ENCODE data around the gene PBX1.
A peak's percentile ranks its signal among the peaks of the same experiment; 100 is the strongest.

The PBX1 gene

DNA sequence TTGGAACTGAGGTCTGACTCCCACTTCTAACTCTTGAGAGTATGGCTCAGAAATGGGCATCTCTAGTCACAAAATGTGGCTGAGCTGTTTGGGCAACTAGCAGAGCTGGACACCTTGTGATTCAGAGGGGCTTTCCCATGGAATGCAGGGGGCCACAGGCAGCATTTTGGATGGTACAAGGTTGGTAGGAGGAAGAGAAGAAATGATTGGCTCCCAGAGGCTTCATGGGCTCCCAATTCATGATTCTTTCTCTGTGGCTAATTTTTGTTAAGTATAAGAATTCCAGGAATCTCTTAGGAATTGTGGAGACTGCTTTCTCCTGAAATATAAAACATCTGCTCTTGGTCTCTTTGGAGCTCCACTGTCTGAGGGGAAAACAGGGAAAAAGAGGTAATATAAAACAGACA lies 49.7 kb downstream of the PBX1 start:
- no peak overlapping the region for H3K9ac ChIP-seq (ENCODE audit: low read depth, low read length)
- H3K4me3 ChIP-seq (ENCODE audit: low read length): no peak overlapping the region
- H3K9me3 ChIP-seq (ENCODE audit: insufficient read depth, low read depth, low read length): no peaks in the 10 kb centered on the region
- peaks cover 77% of the 10 kb centered on the region for H3K4me1 ChIP-seq (ENCODE audit: insufficient read depth, low read length)
- H3K27ac ChIP-seq (ENCODE audit: low read length): no peak overlapping the region
- no peaks in the 10 kb centered on the region for H3K27me3 ChIP-seq (ENCODE audit: insufficient read depth, low read length)
- peaks cover 8% of the 10 kb centered on the region for H3K36me3 ChIP-seq (ENCODE audit: insufficient read depth, low read depth, low read length)

DNA sequence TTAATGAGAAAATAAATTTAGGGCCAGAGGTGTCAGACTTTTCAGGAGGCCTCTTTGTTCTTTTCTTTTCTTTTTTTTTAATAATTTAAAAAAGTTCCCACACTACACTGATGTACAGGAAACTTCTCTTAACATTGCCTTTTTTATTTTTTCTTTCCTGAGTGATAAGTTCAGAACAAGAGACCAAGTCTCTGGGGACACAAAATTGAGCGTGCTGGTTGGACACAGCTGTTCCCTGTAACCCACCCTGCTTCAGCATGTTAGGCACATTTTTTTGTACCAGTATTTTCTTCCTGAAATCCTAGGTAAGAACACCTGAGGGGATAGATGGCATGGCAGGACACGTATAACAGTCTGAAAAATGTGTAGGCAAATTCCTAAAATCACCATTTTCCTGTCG lies 50.1 kb downstream of the PBX1 start:
- no peak overlapping the region for H3K27ac ChIP-seq (ENCODE audit: low read length)
- H3K27me3 ChIP-seq (ENCODE audit: insufficient read depth, low read length): no peaks in the 10 kb centered on the region
- H3K36me3 ChIP-seq (ENCODE audit: insufficient read depth, low read depth, low read length): peaks cover 7% of the 10 kb centered on the region
- H3K4me1 ChIP-seq (ENCODE audit: insufficient read depth, low read length): peaks cover 81% of the 10 kb centered on the region
- no peak overlapping the region for H3K4me3 ChIP-seq (ENCODE audit: low read length)
- H3K9ac ChIP-seq (ENCODE audit: low read depth, low read length): no peak overlapping the region
- H3K9me3 ChIP-seq (ENCODE audit: insufficient read depth, low read depth, low read length): no peaks in the 10 kb centered on the region

DNA sequence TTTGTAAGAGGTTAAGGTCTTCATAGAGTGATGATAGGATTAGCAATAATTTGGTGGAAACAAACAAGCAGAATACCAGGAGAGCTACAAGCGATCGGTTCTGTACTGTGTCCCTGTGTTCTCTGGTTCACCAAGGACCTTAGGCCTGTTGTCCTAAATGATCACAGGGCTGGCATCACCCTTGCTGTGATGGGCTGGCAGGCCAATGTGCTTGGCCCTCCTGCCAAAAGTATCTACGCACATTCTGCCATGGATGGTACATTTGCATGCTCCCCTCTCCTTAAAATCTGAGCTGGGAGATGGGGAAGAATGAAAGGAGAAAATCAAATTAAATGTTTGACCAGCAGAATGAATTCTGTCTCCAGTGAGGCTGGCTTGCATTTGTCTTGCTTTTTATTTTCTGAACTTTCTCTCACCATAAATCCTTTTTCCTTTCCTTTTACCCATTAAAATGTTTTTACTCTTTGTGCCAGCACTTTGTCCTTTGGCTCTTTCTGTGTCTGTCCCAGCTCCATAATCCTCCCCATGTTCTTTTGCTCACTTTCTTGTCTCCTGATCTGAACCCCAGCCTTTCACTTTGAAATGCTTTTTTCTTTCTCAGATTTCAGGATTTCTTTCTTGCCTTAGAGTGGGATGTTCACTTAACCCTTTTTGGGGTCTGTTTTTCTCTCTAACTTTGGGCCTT lies 51.7 kb downstream of the PBX1 start:
- H3K27ac ChIP-seq (ENCODE audit: low read length): no peak overlapping the region
- peaks cover 70% of the 10 kb centered on the region for H3K4me1 ChIP-seq (ENCODE audit: insufficient read depth, low read length)
- H3K4me3 ChIP-seq (ENCODE audit: low read length): no peak overlapping the region
- H3K27me3 ChIP-seq (ENCODE audit: insufficient read depth, low read length): no peaks in the 10 kb centered on the region
- no peak overlapping the region for H3K9ac ChIP-seq (ENCODE audit: low read depth, low read length)
- H3K9me3 ChIP-seq (ENCODE audit: insufficient read depth, low read depth, low read length): no peaks in the 10 kb centered on the region
- 0 out of 2 replicates have a peak, but pooled peaks cover 3% of the 10 kb centered on the region for H3K36me3 ChIP-seq (ENCODE audit: insufficient read depth, low read depth, low read length)

DNA sequence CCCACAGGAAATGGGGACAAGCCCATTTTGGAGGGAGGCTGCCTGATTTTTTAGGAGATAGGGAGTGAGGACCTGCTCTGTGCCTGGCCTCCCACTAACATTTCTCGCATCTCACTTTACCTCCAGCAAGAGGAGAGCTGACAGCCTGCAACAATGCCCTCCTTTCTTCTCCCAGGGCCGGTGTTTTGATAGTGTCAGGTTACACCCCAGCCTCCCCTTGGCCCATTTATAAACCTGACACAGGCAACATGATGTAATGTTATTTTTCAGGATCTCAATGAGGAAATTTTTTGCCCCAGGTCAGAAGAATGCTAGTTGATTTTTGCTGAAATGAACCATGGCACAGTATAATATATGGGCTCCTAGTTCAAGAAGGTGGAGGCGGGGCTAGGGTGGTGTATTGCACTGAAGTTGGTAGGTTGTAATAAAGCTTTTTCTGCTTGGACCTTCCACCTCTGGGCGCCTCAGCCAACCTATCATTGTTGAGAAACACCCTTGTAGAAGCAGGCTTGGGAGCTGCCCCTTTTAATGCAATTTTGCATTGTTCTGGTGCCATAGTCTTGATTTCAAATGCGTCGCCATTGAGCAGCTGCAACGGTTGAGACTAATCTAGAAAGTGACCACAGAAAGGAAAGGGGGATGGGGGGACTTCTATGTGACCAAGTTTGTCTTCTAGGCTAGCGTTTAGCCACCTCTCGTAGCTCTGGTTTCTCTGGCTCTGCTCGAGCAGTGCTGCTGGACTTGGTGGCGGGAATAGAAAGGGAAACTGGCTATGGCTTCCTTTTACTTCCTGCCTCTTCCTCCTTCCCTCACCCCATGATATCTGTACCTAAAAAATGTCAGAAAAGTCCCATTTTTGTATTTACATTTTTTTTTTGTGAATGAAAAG lies 53.0 kb downstream of the PBX1 start:
- Histone ChIP-seq H3K27me3 (ENCODE audit: insufficient read depth, low read length) (no peaks in the 10 kb centered on the region), H3K27ac (ENCODE audit: low read length) (no peak overlapping the region)

DNA sequence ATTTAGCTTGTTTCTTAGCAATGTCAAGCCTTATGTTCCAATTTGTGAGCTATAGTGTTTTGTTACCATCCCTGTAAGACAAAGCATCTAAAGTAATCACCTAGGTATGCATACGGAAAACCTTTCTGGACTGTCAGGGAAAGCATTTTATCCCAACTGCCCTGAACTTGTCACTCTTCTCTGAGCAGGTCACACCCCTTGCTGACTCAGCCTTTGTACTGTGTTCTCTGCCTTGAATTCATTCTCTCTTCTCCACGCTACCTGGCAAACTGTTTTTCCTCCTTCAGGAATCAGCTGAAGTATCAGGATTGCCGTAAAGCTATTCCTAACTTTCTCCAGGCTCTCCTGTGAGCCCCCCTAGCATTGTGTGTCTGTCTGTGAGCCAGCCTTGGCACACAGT lies 54.2 kb downstream of the PBX1 start:
- Histone ChIP-seq H3K4me1 (ENCODE audit: insufficient read depth, low read length) (peaks cover 71% of the 10 kb centered on the region), H3K9me3 (ENCODE audit: insufficient read depth, low read depth, low read length) (no peaks in the 10 kb centered on the region), H3K9ac (ENCODE audit: low read depth, low read length) (no peak overlapping the region), H3K27ac (ENCODE audit: low read length) (no peak overlapping the region), H3K36me3 (ENCODE audit: insufficient read depth, low read depth, low read length) (0 out of 2 replicates have a peak, but pooled peaks cover 3% of the 10 kb centered on the region), H3K4me3 (ENCODE audit: low read length) (no peak overlapping the region), H3K27me3 (ENCODE audit: insufficient read depth, low read length) (no peaks in the 10 kb centered on the region)

More for the DNA sequence above, 53.0 kb downstream of the PBX1 start:
- H3K36me3 ChIP-seq (ENCODE audit: insufficient read depth, low read depth, low read length): 0 out of 2 replicates have a peak, but pooled peaks cover 3% of the 10 kb centered on the region
- no peak overlapping the region for H3K9ac ChIP-seq (ENCODE audit: low read depth, low read length)
- H3K4me1 ChIP-seq (ENCODE audit: insufficient read depth, low read length): peaks cover 73% of the 10 kb centered on the region
- H3K4me3 ChIP-seq (ENCODE audit: low read length): peak overlapping the region; percentile 11; the same call in 1 of the 2 replicates
- H3K9me3 ChIP-seq (ENCODE audit: insufficient read depth, low read depth, low read length): no peaks in the 10 kb centered on the region

DNA sequence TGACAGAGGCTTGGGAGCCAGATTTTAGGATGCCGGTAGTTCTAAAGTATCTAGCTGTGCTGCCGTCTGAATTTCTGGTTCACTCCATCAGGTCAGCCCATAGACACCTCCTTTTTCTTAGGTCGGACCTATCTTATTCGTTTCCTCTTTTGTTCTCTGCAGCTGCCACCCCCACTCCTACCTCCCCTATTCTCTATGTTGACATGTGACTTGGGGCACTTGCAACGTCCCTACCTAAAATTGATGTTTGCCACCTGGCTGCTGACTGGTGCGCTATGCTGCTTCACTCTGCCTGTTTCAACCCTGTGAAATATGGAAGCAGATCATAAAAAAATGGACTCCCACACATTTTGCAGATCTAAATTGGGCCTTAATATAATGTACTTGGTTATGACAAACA lies 55.3 kb downstream of the PBX1 start:
- no peak overlapping the region for H3K9ac ChIP-seq (ENCODE audit: low read depth, low read length)
- H3K36me3 ChIP-seq (ENCODE audit: insufficient read depth, low read depth, low read length): 0 out of 2 replicates have a peak, but pooled peaks cover under 1% of the 10 kb centered on the region
- H3K9me3 ChIP-seq (ENCODE audit: insufficient read depth, low read depth, low read length): no peaks in the 10 kb centered on the region
- H3K4me3 ChIP-seq (ENCODE audit: low read length): no peak overlapping the region
- no peaks in the 10 kb centered on the region for H3K27me3 ChIP-seq (ENCODE audit: insufficient read depth, low read length)
- H3K4me1 ChIP-seq (ENCODE audit: insufficient read depth, low read length): peaks cover 67% of the 10 kb centered on the region
- H3K27ac ChIP-seq (ENCODE audit: low read length): no peak overlapping the region

DNA sequence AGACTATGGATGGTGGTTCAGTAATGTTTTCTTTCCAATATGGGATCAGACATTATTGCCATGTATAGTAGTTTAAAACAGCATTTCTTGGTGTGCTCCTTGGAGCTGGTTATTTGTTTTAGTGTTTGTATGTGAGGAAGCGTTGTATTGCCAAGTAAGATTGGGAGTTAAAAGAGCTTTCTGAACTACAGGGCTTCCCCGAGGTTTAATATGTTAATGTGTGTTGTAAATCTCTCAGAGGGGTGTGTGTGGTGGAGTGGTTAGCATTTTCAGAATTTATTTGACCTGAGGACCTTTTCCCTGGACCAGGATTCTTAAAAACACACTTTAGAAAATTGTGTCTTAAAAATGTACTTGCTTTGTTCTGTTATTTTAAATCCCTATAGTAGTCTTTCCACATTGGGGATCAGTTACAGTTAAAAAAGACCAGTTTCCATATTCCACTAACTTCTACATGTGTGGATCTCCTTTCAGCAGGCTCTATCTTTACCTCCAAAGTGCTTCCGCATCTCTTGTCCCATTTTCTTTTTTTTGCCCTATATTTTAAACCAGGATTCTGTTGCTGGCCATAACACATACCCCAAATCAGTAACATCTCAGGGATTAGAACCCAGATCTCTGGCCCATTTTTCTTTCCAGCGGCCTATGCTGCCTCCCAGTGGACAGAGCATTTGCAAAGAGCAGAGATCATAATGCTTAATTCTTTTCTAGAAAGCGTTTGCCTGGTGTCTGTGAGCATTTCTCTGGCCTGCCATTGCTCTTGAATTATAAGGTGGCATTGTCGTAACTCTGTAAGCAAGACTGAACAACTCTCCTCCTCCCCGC lies 58.6 kb downstream of the PBX1 start:
- peaks cover 40% of the 10 kb centered on the region for H3K4me1 ChIP-seq (ENCODE audit: insufficient read depth, low read length)
- H3K4me3 ChIP-seq (ENCODE audit: low read length): peak overlapping the region; percentile 4; the same call in 1 of the 2 replicates
- H3K27ac ChIP-seq (ENCODE audit: low read length): no peak overlapping the region
- H3K27me3 ChIP-seq (ENCODE audit: insufficient read depth, low read length): no peaks in the 10 kb centered on the region
- no peaks in the 10 kb centered on the region for H3K9me3 ChIP-seq (ENCODE audit: insufficient read depth, low read depth, low read length)
- H3K36me3 ChIP-seq (ENCODE audit: insufficient read depth, low read depth, low read length): no peaks in the 10 kb centered on the region
- no peak overlapping the region for H3K9ac ChIP-seq (ENCODE audit: low read depth, low read length)

DNA sequence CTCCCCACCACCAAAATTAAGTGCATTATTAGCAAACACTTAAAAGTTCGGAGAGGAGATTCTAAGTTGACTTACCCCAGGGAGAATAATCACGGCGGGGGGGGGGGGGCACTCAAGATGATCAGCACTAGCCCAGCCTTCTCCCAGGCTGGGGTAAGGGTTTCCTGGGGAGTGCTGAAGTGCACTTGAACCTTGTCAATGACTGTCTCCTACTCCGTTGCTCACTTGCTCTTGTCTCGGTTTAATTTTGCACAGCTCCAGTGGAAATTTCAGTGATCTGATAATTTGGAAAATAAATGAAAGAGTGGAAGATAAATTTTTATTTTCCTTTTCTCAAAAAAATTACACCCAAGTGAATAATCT lies 59.2 kb downstream of the PBX1 start:
- Histone ChIP-seq H3K27me3 (ENCODE audit: insufficient read depth, low read length) (no peaks in the 10 kb centered on the region), H3K36me3 (ENCODE audit: insufficient read depth, low read depth, low read length) (no peaks in the 10 kb centered on the region), H3K9me3 (ENCODE audit: insufficient read depth, low read depth, low read length) (no peaks in the 10 kb centered on the region), H3K4me1 (ENCODE audit: insufficient read depth, low read length) (peaks cover 34% of the 10 kb centered on the region), H3K4me3 (ENCODE audit: low read length) (no peak overlapping the region), H3K27ac (ENCODE audit: low read length) (no peak overlapping the region), H3K9ac (ENCODE audit: low read depth, low read length) (no peak overlapping the region)

DNA sequence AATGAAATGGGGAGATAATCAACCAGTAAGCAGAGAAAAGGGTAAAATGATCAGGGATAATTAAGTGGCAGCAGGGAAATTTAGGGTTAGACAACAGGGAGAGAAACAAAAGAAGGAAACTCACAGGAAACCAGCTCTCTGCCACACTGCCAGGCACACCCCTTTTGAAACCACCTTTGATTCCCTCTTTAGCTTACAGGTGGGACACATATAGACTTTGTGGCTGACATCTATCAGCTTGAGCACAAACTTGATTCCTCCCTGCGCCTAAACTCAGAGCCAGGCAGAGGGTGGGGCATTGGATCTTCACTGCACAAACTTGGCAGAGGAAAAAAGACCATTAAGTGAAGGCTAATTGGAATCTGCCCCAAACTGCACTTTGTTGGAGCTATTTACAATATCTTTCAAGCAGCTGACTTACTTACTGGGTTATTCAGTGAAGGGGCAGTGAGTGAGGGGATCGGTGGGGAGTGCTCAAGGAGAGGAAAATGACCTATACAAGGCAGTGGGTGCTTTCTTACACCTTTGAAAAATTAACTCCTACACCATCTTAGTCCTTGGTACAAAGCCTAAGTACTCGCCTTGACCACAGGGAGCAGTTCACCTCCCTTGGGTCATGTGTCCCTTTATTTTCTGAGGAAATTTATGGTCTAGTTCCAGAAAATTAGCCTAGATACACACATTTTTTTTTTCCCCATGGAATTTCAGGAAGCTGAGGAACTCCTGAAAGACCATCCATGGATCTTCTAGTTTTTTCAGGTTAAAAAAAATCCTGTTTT lies 60.2 kb downstream of the PBX1 start:
- Histone ChIP-seq H3K27ac (ENCODE audit: low read length) (no peak overlapping the region), H3K4me3 (ENCODE audit: low read length) (no peak overlapping the region), H3K4me1 (ENCODE audit: insufficient read depth, low read length) (peaks cover 29% of the 10 kb centered on the region; the same call in 1 of the 2 replicates), H3K9me3 (ENCODE audit: insufficient read depth, low read depth, low read length) (no peaks in the 10 kb centered on the region), H3K9ac (ENCODE audit: low read depth, low read length) (no peak overlapping the region), H3K27me3 (ENCODE audit: insufficient read depth, low read length) (no peaks in the 10 kb centered on the region), H3K36me3 (ENCODE audit: insufficient read depth, low read depth, low read length) (no peaks in the 10 kb centered on the region)

DNA sequence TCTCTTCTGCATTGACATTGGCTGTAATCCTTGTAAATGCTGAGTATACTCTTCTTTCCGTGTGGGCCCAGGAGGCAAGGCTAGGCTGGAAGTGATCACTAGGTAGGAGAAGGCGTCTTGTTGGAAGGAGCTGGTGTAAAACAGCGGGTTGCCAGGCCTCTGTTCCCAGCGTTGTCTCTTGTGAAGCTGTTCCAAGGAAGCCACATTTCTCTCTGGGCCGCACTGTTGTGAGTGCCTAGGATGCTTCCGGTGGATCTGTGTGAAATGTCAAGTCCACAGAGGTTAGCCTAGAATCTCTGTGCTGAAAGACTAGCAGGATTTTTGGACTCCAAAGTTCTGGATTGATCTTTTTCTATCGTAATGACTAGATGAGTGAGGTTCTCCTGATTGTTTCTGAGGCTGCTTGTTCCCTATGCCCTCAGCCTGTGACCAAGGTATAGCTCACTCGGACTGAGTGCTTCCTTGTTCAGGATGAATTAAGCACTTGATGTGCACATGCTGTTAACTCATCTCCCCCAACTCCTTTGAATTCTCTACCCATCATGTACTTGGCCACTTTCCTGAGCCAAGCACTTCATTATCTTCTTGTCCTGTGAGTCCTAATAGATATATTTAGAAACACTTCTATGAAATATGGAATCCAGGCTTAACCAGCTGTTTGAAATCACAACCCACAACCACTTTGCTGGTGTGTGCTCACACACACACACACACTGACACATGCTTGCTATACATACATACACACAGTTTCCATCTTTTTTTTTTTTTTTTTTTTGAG lies 63.3 kb downstream of the PBX1 start:
- H3K27me3 ChIP-seq (ENCODE audit: insufficient read depth, low read length): no peaks in the 10 kb centered on the region
- H3K9me3 ChIP-seq (ENCODE audit: insufficient read depth, low read depth, low read length): no peaks in the 10 kb centered on the region
- H3K4me3 ChIP-seq (ENCODE audit: low read length): no peak overlapping the region
- H3K9ac ChIP-seq (ENCODE audit: low read depth, low read length): no peak overlapping the region
- H3K4me1 ChIP-seq (ENCODE audit: insufficient read depth, low read length): peaks cover 15% of the 10 kb centered on the region; the same call in 1 of the 2 replicates
- H3K27ac ChIP-seq (ENCODE audit: low read length): no peak overlapping the region
- peaks cover 13% of the 10 kb centered on the region for H3K36me3 ChIP-seq (ENCODE audit: insufficient read depth, low read depth, low read length)
